ENCODE data around the gene ARPC5.

DNA sequence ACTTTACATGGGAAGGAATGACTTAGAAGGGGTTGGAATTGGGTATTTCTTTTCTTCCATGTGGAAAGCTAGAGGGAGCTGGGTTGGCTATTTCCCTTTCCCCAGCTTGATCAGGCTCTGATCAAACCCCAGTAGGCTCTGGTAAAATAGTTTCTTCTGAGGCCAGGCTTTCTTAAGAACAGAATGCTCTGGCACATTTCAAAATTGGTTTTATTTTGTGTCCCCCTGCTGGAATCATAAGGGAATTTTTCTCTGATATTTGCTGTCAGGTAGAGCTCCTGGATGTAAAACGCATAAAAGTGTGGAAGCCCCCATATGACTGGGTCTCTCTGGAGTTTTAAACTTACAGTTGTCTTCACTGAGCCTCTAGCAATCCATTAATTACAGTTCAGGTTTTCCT lies 34.6 kb upstream of the ARPC5 start:
- TF ChIP-seq, protein P1, sequence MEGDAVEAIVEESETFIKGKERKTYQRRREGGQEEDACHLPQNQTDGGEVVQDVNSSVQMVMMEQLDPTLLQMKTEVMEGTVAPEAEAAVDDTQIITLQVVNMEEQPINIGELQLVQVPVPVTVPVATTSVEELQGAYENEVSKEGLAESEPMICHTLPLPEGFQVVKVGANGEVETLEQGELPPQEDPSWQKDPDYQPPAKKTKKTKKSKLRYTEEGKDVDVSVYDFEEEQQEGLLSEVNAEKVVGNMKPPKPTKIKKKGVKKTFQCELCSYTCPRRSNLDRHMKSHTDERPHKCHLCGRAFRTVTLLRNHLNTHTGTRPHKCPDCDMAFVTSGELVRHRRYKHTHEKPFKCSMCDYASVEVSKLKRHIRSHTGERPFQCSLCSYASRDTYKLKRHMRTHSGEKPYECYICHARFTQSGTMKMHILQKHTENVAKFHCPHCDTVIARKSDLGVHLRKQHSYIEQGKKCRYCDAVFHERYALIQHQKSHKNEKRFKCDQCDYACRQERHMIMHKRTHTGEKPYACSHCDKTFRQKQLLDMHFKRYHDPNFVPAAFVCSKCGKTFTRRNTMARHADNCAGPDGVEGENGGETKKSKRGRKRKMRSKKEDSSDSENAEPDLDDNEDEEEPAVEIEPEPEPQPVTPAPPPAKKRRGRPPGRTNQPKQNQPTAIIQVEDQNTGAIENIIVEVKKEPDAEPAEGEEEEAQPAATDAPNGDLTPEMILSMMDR (IDR thresholded peaks at IDR 0.05) = no peak
- TF ChIP-seq POLR2A (IDR thresholded peaks at IDR 0.05) = no peak
